Ascending aorta (tissue), 2 donors: ENCODE data around the gene IFITM1. TPM values are rescaled to one million over a fixed set of nuclear protein-coding genes. Genes with fewer than 3 reads are reported as not detected.

Experiments
- DNase-seq, 2 donors: peaks; one replicate each; pipeline ENCODE4 v3.0.0-alpha.2; 2019; ENCODE audit warnings: low spot score in 2 of 2
- H3K27ac ChIP-seq, 2 donors: fragments of 200-600 bp; sonication (generic); one replicate each; pipeline ENCODE4 v1.5.1; 2016 to 2017; ENCODE audit warnings: mild to moderate bottlenecking in 1 of 2
- H3K27me3 ChIP-seq: fragments of 200-600 bp; sonication (generic); one replicate; pipeline ENCODE4 v1.5.1; 2017
- H3K36me3 ChIP-seq, 2 donors: fragments of 200-600 bp; sonication (generic); one replicate each; pipeline ENCODE4 v1.5.1; 2016
- H3K4me1 ChIP-seq, 2 donors: fragments of 200-600 bp; sonication (generic); one replicate each; pipeline ENCODE4 v1.5.1; 2016 to 2017; ENCODE audit warnings: mild to moderate bottlenecking in 1 of 2
- H3K4me3 ChIP-seq, 2 donors: fragments of 200-600 bp; sonication (generic); one replicate each; pipeline ENCODE4 v1.5.1; 2016 to 2017; ENCODE audit warnings: mild to moderate bottlenecking in 1 of 2
- H3K9me3 ChIP-seq, 2 donors: fragments of 200-600 bp; sonication (generic); one replicate each; pipeline ENCODE4 v1.5.1; 2016
- CTCF ChIP-seq, 3 experiments: fragments of 200-600 bp in 2 of 3; fragments of 450-650 bp in 1 of 3; sonication (generic) in 2 of 3; IDR thresholded peaks; one replicate each; pipeline ENCODE4 v1.5.1; 2016 to 2019; ENCODE audit warnings: antibody characterized with exemption in 3 of 3, mild to moderate bottlenecking in 1 of 3, moderate library complexity in 1 of 3
- intact Hi-C: fragments of 100-400 bp; cut with DNase I; formaldehyde crosslinking; loops from one replicate; pipeline ENCODE4 v1.15.1; 2023
- total RNA-seq: library from RNA; depleted of rRNA; stranded (reverse); fragments of >200 nt; gene quantifications from one replicate; pipeline ENCODE4 v1.1.0, GENCODE V29; 2016

Gene IFITM1
- total RNA-seq, 1 donor from 2014 or later, result 650 TPM

- Histone ChIP-seq H3K36me3 (no peaks in the 10 kb centered on the region), H3K27ac (no peak overlapping the region), H3K4me1 (peaks cover 26 to 31% of the 10 kb centered on the region in 2 donors), H3K27me3 (no peaks in the 10 kb centered on the region), H3K9me3 (no peaks in the 10 kb centered on the region), H3K4me3 (no peak overlapping the region)
- intact Hi-C loops, result loop anchor here (1.0 to 5.0 kb wide), 3 partner anchors 104 to 151 kb away; partner anchors contain the start of genes BET1L, RIC8A and RNH1
- DNase-seq, result no peak
- no peak for TF ChIP-seq CTCF (IDR thresholded peaks at IDR 0.05)
Observed at GRCh38 chr11:356610-357009, 42.8 kb downstream of the IFITM1 start.

- H3K27ac ChIP-seq, result no peak overlapping the region
- H3K27me3 ChIP-seq, result no peaks in the 10 kb centered on the region
- no peaks in the 10 kb centered on the region for H3K36me3 ChIP-seq
- DNase-seq, result no peak
- no peaks in the 10 kb centered on the region for H3K9me3 ChIP-seq
- TF ChIP-seq CTCF (IDR thresholded peaks at IDR 0.05), result no peak
- H3K4me3 ChIP-seq, result no peak overlapping the region
- intact Hi-C loops, result loop anchor here (2.0 to 5.0 kb wide), 2 partner anchors 105 to 151 kb away; partner anchors contain the start of genes BET1L and RIC8A
- H3K4me1 ChIP-seq, result peaks cover 24 to 29% of the 10 kb centered on the region in 2 donors
Observed at GRCh38 chr11:357582-357981, 43.7 kb downstream of the IFITM1 start.

- peaks cover 17 to 22% of the 10 kb centered on the region in 2 donors for H3K4me1 ChIP-seq
- no peaks in the 10 kb centered on the region for H3K9me3 ChIP-seq
- no peak overlapping the region for H3K4me3 ChIP-seq
- no peak for DNase-seq
- H3K27me3 ChIP-seq, result no peaks in the 10 kb centered on the region
- no peak for TF ChIP-seq CTCF (IDR thresholded peaks at IDR 0.05)
- intact Hi-C loops, result loop anchor here (5.0 kb wide), 1 partner anchor 106 kb away; no protein-coding TSS in a partner anchor
- no peaks in the 10 kb centered on the region for H3K36me3 ChIP-seq
- no peak overlapping the region for H3K27ac ChIP-seq
Observed at GRCh38 chr11:358129-358800, 44.4 kb downstream of the IFITM1 start.

GRCh38 chr11:359181-359714 is 45.4 kb downstream of the IFITM1 start:
- Histone ChIP-seq H3K27ac (no peak overlapping the region), H3K4me3 (no peak overlapping the region), H3K4me1 (peaks cover 8 to 13% of the 10 kb centered on the region in 2 donors), H3K27me3 (no peaks in the 10 kb centered on the region), H3K9me3 (no peaks in the 10 kb centered on the region), H3K36me3 (no peaks in the 10 kb centered on the region)
- intact Hi-C loops, result loop anchor here (5.0 kb wide), 1 partner anchor 107 kb away; no protein-coding TSS in a partner anchor
- no peak for TF ChIP-seq CTCF (IDR thresholded peaks at IDR 0.05)
- no peak for DNase-seq

- Histone ChIP-seq H3K4me1 (peaks cover 1 to 5% of the 10 kb centered on the region in 2 donors), H3K9me3 (no peaks in the 10 kb centered on the region), H3K27me3 (no peaks in the 10 kb centered on the region), H3K4me3 (no peak overlapping the region), H3K27ac (no peak overlapping the region), H3K36me3 (no peaks in the 10 kb centered on the region)
- no peak for TF ChIP-seq CTCF (IDR thresholded peaks at IDR 0.05)
- DNase-seq, result no peak
- intact Hi-C loops, result no loop called here
Observed at GRCh38 chr11:360326-361280, 46.8 kb downstream of the IFITM1 start.
